Measurements from ENCODE around the gene ZFPM1. TPM values are rescaled to one million over a fixed set of nuclear protein-coding genes. Genes with fewer than 3 reads are reported as not detected.

ZFPM1 gene
- total RNA-seq, 1 donor from 2014 or later, result 11.1 TPM

DNA sequence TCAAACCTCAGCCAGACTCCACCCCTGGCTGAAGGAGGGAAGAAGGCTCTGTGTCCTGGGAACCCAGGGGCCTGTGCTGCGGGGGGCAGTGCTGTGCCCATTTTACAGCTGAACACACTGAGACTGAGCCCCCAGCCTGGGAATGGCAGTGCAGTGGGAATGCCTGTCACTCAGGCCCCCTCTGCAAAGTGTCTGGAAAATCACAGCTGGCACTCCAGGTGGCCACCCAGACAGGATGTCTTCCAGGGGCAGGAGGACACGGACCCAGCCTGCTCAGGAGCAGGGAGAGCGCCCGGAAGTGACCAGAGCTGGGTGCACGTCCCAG lies 37.7 kb upstream of the ZFPM1 start:
- H3K4me1 Mint-ChIP-seq, result no peaks in the 10 kb centered on the region
- no peaks in the 10 kb centered on the region for H3K27me3 Mint-ChIP-seq (ENCODE audit: low read depth)
- H3K36me3 Mint-ChIP-seq (ENCODE audit: low read depth), result no peaks in the 10 kb centered on the region
- no peak overlapping the region for H3K4me3 Mint-ChIP-seq
- TF ChIP-seq, protein P1, sequence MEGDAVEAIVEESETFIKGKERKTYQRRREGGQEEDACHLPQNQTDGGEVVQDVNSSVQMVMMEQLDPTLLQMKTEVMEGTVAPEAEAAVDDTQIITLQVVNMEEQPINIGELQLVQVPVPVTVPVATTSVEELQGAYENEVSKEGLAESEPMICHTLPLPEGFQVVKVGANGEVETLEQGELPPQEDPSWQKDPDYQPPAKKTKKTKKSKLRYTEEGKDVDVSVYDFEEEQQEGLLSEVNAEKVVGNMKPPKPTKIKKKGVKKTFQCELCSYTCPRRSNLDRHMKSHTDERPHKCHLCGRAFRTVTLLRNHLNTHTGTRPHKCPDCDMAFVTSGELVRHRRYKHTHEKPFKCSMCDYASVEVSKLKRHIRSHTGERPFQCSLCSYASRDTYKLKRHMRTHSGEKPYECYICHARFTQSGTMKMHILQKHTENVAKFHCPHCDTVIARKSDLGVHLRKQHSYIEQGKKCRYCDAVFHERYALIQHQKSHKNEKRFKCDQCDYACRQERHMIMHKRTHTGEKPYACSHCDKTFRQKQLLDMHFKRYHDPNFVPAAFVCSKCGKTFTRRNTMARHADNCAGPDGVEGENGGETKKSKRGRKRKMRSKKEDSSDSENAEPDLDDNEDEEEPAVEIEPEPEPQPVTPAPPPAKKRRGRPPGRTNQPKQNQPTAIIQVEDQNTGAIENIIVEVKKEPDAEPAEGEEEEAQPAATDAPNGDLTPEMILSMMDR (conservative IDR thresholded peaks at IDR 0.05), result no peak
- DNase-seq (ENCODE audit: low read depth, low spot score), result no peak
- H3K27ac Mint-ChIP-seq (ENCODE audit: unreplicated experiment), result no peak overlapping the region
- H3K9me3 Mint-ChIP-seq, result no peaks in the 10 kb centered on the region

DNA sequence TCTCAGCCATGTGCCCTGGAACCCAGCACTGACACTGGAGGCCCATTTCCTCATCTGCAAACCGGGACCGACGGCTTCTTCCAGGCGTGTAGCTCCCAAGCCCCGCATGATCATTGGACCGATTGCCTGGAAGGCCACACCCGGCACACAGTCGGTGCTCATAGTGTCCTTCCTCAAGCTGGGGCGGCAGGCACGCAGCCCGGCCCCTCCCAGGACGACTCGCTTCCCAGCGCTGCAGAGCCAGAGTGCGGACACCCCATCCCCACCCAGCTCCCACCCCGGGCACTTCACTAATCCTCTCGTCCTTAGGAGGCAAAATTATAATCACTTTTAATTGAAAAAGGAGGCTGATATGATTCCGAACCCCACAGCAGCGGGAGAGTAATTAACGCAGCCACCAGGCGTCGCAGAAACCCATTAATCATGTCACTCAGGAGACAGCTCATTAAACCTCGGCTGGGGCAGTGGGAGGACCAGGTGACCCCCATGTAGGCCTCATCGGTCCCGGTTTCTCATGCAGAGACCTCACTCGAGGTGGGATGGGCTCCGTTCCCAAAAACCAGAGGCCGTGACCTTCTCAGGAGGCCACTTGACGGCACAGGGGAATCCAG lies 37.3 kb upstream of the ZFPM1 start:
- TF ChIP-seq, protein P1 (conservative IDR thresholded peaks at IDR 0.05), result no peak
- Mint-ChIP-seq H3K4me1 (no peaks in the 10 kb centered on the region), H3K36me3 (ENCODE audit: low read depth) (no peaks in the 10 kb centered on the region), H3K4me3 (no peak overlapping the region), H3K27ac (ENCODE audit: unreplicated experiment) (peak overlapping the region; percentile 87), H3K27me3 (ENCODE audit: low read depth) (no peaks in the 10 kb centered on the region), H3K9me3 (no peaks in the 10 kb centered on the region)
- DNase-seq (ENCODE audit: low read depth, low spot score), result no peak

DNA sequence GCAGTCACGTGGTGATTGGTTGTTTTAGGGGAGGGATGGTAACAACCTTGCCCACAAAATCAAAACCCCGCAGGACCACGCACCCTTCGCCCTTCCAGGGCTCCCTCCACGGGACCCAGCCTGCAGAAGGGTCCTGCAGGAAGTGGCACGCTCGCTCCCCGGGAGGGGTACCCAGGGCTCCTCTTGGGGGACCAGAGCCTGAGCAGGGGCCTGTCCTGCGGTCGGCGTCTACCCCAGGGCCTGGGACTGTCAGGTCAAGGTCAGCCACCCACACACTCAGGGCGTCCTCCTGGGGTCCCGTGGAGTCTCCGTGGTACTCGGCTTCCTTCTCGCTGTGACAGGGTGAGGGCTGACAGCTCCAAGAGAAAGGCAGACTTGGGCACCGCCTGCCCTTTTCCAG lies 36.4 kb upstream of the ZFPM1 start:
- Mint-ChIP-seq H3K36me3 (ENCODE audit: low read depth) (no peaks in the 10 kb centered on the region), H3K4me3 (no peak overlapping the region), H3K27me3 (ENCODE audit: low read depth) (no peaks in the 10 kb centered on the region)

DNA sequence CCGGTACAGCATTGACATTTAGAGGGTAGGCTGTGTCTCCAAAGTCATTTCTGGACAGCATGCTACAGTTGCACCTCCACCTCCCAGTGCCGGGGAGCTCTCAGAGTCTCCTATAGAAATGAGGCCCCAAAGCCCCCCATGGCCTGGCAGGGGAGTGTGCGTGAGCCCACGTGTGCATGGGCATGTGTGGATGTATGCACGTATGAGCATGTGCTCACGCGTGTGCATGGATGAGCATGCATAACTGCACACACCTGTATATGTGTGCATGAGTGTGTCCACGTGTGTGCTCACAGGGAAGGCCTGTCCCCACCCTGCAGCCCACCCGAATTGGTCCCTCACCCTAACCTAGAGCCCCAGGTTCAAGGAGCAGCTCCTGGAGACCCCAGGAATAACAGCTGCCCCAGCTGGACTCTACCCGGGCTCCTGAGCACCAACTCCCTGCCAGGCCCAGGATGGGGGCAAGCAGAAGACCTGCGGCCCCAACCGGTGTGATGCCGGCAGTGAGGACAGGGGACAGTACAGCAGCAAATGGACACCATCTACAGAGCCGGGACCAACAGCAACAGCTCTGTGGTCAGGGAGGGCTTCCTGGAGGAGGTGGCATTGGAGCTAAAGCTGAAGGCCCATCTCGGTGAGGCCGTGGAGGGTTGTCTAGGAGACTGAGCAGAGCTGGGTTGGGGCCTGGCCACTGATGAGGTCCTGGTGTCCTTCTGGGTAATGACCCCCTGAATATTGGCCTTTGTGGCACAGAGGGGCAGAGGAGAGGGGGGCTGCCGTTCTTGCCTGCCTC lies 35.2 kb upstream of the ZFPM1 start:
- DNase-seq (ENCODE audit: low read depth, low spot score), result no peak
- Mint-ChIP-seq H3K4me3 (no peak overlapping the region), H3K4me1 (no peaks in the 10 kb centered on the region), H3K9me3 (no peaks in the 10 kb centered on the region), H3K27me3 (ENCODE audit: low read depth) (no peaks in the 10 kb centered on the region), H3K36me3 (ENCODE audit: low read depth) (no peaks in the 10 kb centered on the region), H3K27ac (ENCODE audit: unreplicated experiment) (no peak overlapping the region)
- TF ChIP-seq, protein P1 (conservative IDR thresholded peaks at IDR 0.05), result no peak

More for the DNA sequence above, 36.4 kb upstream of the ZFPM1 start:
- TF ChIP-seq, protein P1 (conservative IDR thresholded peaks at IDR 0.05), result no peak
- Mint-ChIP-seq H3K9me3 (no peaks in the 10 kb centered on the region), H3K4me1 (no peaks in the 10 kb centered on the region), H3K27ac (ENCODE audit: unreplicated experiment) (no peak overlapping the region)
- no peak for DNase-seq (ENCODE audit: low read depth, low spot score)

DNA sequence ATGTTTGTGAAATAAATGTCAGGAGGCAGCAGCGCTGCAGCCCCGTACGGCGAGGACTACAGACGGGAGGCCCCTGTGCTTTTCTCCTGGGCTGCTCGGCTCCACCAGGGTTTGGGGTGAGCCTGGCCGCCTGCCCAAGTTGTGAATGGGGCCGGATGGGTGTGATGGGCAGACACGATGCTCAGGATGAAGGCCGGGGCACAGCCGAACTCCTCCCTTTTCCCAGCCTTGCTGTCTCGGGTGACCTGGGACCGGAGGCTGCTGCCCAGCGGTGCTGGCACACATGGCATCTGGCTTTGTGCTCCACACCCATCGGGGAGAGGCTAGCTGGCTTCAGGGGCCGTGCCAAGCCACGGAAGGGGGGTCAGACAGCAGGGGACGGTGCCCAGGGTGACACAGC lies 34.2 kb upstream of the ZFPM1 start:
- Mint-ChIP-seq H3K36me3 (ENCODE audit: low read depth) (no peaks in the 10 kb centered on the region), H3K4me3 (no peak overlapping the region), H3K9me3 (no peaks in the 10 kb centered on the region), H3K27me3 (ENCODE audit: low read depth) (no peaks in the 10 kb centered on the region), H3K27ac (ENCODE audit: unreplicated experiment) (no peak overlapping the region), H3K4me1 (no peaks in the 10 kb centered on the region)
- TF ChIP-seq, protein P1 (conservative IDR thresholded peaks at IDR 0.05), result no peak
- DNase-seq (ENCODE audit: low read depth, low spot score), result no peak

Data from neural crest cell (in vitro differentiated cells).